GM23338 (cell line): Measurements from ENCODE around the gene VENTX. TPM values are rescaled to one million over a fixed set of nuclear protein-coding genes. Genes with fewer than 3 reads are reported as not detected.

Source experiments
- ATAC-seq: fragments of 200-7000 bp; cut with Tn5 transposase; 3 replicates; pipeline ENCODE4 v1.9.1; 2020
- DNase-seq: peaks from one replicate; pipeline ENCODE4 v3.0.0-alpha.2; 2015; ENCODE audit warnings: low spot score
- H2AFZ ChIP-seq: fragments of 200-600 bp; sonication (generic); 2 replicates; pipeline ENCODE4 v1.8.0; 2016; ENCODE audit warnings: antibody characterized with exemption, mild to moderate bottlenecking, moderate library complexity
- H3F3A ChIP-seq: fragments of 200-600 bp; sonication (generic); replicated peaks from 2 replicates; pipeline ENCODE4 v1.8.0; 2017; ENCODE audit warnings: antibody characterized with exemption, mixed run types, low read depth
- H3K27ac ChIP-seq: fragments of 200-600 bp; sonication (generic); 2 replicates; pipeline ENCODE4 v1.6.1; 2016; ENCODE audit warnings: low read depth
- H3K27me3 ChIP-seq: fragments of 200-600 bp; sonication (generic); 2 replicates; pipeline ENCODE4 v1.8.0; 2016; ENCODE audit warnings: mild to moderate bottlenecking, mixed run types, moderate library complexity; ENCODE audit not compliant: insufficient read depth
- H3K36me3 ChIP-seq: fragments of 200-600 bp; sonication (generic); 2 replicates; pipeline ENCODE4 v1.8.0; 2016; ENCODE audit warnings: mild to moderate bottlenecking; ENCODE audit not compliant: insufficient read depth
- H3K4me1 ChIP-seq: fragments of 200-600 bp; sonication (generic); 2 replicates; pipeline ENCODE4 v1.8.0; 2016; ENCODE audit warnings: mild to moderate bottlenecking, moderate library complexity; ENCODE audit not compliant: insufficient read depth
- H3K4me2 ChIP-seq: fragments of 200-600 bp; sonication (generic); 2 replicates; pipeline ENCODE4 v1.7.1; 2017; ENCODE audit warnings: mixed run types
- H3K4me3 ChIP-seq: fragments of 200-600 bp; sonication (generic); 2 replicates; pipeline ENCODE4 v1.6.1; 2016; ENCODE audit warnings: mixed run types
- H3K79me2 ChIP-seq: fragments of 200-600 bp; sonication (generic); replicated peaks from 2 replicates; pipeline ENCODE4 v1.8.0; 2017; ENCODE audit warnings: mild to moderate bottlenecking; ENCODE audit not compliant: insufficient read depth
- H3K9me2 ChIP-seq: fragments of 200-600 bp; sonication (generic); 2 replicates; pipeline ENCODE4 v1.8.0; 2017; ENCODE audit not compliant: insufficient read depth
- H4K20me1 ChIP-seq: fragments of 200-600 bp; sonication (generic); replicated peaks from 2 replicates; pipeline ENCODE4 v1.8.0; 2017; ENCODE audit warnings: mild to moderate bottlenecking; ENCODE audit not compliant: insufficient read depth
- H3K27ac Mint-ChIP-seq: 2 replicates; pipeline ENCODE4 v1.8.0; 2020; ENCODE audit warnings: inconsistent platforms, mild to moderate bottlenecking, moderate library complexity, mixed read lengths
- H3K27me3 Mint-ChIP-seq: 3 replicates; pipeline ENCODE4 v1.8.0; 2022; ENCODE audit warnings: low read depth, mild to moderate bottlenecking, moderate library complexity, mixed read lengths, inconsistent platforms; ENCODE audit not compliant: insufficient read depth, poor library complexity
- H3K36me3 Mint-ChIP-seq: 3 replicates; pipeline ENCODE4 v1.8.0; 2021; ENCODE audit warnings: low read depth, mild to moderate bottlenecking, inconsistent platforms, moderate library complexity, mixed read lengths
- H3K4me1 Mint-ChIP-seq: 3 replicates; pipeline ENCODE4 v1.8.0; 2020; ENCODE audit warnings: mild to moderate bottlenecking, inconsistent platforms, mixed read lengths
- H3K4me3 Mint-ChIP-seq: 3 replicates; pipeline ENCODE4 v1.8.0; 2021; ENCODE audit warnings: moderate library complexity, mild to moderate bottlenecking, inconsistent platforms, mixed read lengths
- H3K9me3 Mint-ChIP-seq: 3 replicates; pipeline ENCODE4 v1.8.0; 2020; ENCODE audit warnings: moderate library complexity, mild to moderate bottlenecking, inconsistent platforms, mixed read lengths
- EZH2 ChIP-seq: fragments of 200-600 bp; sonication (generic); IDR thresholded peaks from one replicate; pipeline ENCODE4 v1.8.0; 2017; ENCODE audit warnings: antibody characterized with exemption, mild to moderate bottlenecking, low read depth; ENCODE audit not compliant: unreplicated experiment
- EZH2phosphoT487 ChIP-seq: fragments of 200-600 bp; sonication (generic); IDR thresholded peaks from one replicate; pipeline ENCODE4 v1.8.1; 2018; ENCODE audit warnings: antibody characterized with exemption; ENCODE audit not compliant: unreplicated experiment
- NANOG ChIP-seq: IDR thresholded peaks from 2 replicates; pipeline ENCODE4 v1.6.1; 2016; ENCODE audit warnings: antibody characterized with exemption, borderline replicate concordance
- POLR2AphosphoS5 ChIP-seq: IDR thresholded peaks from 2 replicates; pipeline ENCODE4 v1.6.1; 2016; ENCODE audit warnings: antibody characterized with exemption, low read depth
- STAT1 ChIP-seq: IDR thresholded peaks from one replicate; pipeline ENCODE4 v1.6.1; 2016; ENCODE audit warnings: antibody characterized with exemption; ENCODE audit not compliant: unreplicated experiment
- ZNF331 ChIP-seq: fragments of 250-450 bp; sonication (Bioruptor Pico); IDR thresholded peaks from 2 replicates; pipeline ENCODE4 v1.5.0; 2020; ENCODE audit warnings: low read depth, mild to moderate bottlenecking, moderate library complexity
- polyA plus RNA-seq: library from polyadenylated mRNA; unstranded; fragments of >200 nt; fragmentation: Nextera tagmentation; extraction: Ambion mirVana; gene quantifications from 2 replicates; pipeline ENCODE4 v1.2.1, GENCODE V29; 2016
- total RNA-seq: library from RNA; depleted of rRNA; stranded (reverse); fragments of >200 nt; shearing (Covaris generic); gene quantifications from 2 replicates; pipeline ENCODE4 v1.2.3, GENCODE V29; 2014
- TF ChIP-seq, protein P1 (sequence below): fragments of 250-450 bp; sonication (Bioruptor Pico); IDR thresholded peaks from 2 replicates; pipeline ENCODE4 v1.5.0; 2020; ENCODE audit warnings: mild to moderate bottlenecking, moderate library complexity

VENTX gene
- total and polyA plus RNA-seq, 2 experiments from 2014 or later: 4.8 to 8.1 TPM

GRCh38 chr10:133266056-133266795 lies 28.6 kb downstream of the VENTX start (continued):
- TF ChIP-seq, protein P1, sequence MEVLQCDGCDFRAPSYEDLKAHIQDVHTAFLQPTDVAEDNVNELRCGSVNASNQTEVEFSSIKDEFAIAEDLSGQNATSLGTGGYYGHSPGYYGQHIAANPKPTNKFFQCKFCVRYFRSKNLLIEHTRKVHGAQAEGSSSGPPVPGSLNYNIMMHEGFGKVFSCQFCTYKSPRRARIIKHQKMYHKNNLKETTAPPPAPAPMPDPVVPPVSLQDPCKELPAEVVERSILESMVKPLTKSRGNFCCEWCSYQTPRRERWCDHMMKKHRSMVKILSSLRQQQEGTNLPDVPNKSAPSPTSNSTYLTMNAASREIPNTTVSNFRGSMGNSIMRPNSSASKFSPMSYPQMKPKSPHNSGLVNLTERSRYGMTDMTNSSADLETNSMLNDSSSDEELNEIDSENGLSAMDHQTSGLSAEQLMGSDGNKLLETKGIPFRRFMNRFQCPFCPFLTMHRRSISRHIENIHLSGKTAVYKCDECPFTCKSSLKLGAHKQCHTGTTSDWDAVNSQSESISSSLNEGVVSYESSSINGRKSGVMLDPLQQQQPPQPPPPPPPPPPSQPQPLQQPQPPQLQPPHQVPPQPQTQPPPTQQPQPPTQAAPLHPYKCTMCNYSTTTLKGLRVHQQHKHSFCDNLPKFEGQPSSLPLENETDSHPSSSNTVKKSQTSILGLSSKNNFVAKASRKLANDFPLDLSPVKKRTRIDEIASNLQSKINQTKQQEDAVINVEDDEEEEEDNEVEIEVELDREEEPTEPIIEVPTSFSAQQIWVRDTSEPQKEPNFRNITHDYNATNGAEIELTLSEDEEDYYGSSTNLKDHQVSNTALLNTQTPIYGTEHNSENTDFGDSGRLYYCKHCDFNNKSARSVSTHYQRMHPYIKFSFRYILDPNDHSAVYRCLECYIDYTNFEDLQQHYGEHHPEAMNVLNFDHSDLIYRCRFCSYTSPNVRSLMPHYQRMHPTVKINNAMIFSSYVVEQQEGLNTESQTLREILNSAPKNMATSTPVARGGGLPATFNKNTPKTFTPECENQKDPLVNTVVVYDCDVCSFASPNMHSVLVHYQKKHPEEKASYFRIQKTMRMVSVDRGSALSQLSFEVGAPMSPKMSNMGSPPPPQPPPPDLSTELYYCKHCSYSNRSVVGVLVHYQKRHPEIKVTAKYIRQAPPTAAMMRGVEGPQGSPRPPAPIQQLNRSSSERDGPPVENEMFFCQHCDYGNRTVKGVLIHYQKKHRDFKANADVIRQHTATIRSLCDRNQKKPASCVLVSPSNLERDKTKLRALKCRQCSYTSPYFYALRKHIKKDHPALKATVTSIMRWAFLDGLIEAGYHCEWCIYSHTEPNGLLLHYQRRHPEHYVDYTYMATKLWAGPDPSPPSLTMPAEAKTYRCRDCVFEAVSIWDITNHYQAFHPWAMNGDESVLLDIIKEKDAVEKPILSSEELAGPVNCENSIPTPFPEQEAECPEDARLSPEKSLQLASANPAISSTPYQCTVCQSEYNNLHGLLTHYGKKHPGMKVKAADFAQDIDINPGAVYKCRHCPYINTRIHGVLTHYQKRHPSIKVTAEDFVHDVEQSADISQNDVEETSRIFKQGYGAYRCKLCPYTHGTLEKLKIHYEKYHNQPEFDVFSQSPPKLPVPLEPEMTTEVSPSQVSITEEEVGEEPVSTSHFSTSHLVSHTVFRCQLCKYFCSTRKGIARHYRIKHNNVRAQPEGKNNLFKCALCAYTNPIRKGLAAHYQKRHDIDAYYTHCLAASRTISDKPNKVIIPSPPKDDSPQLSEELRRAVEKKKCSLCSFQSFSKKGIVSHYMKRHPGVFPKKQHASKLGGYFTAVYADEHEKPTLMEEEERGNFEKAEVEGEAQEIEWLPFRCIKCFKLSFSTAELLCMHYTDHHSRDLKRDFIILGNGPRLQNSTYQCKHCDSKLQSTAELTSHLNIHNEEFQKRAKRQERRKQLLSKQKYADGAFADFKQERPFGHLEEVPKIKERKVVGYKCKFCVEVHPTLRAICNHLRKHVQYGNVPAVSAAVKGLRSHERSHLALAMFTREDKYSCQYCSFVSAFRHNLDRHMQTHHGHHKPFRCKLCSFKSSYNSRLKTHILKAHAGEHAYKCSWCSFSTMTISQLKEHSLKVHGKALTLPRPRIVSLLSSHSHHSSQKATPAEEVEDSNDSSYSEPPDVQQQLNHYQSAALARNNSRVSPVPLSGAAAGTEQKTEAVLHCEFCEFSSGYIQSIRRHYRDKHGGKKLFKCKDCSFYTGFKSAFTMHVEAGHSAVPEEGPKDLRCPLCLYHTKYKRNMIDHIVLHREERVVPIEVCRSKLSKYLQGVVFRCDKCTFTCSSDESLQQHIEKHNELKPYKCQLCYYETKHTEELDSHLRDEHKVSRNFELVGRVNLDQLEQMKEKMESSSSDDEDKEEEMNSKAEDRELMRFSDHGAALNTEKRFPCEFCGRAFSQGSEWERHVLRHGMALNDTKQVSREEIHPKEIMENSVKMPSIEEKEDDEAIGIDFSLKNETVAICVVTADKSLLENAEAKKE (CRISPR knock-in tag): no peak
- TF ChIP-seq STAT1 (no peak), NANOG (no peak), EZH2 (no peak), ZNF331 (no peak)

DNA sequence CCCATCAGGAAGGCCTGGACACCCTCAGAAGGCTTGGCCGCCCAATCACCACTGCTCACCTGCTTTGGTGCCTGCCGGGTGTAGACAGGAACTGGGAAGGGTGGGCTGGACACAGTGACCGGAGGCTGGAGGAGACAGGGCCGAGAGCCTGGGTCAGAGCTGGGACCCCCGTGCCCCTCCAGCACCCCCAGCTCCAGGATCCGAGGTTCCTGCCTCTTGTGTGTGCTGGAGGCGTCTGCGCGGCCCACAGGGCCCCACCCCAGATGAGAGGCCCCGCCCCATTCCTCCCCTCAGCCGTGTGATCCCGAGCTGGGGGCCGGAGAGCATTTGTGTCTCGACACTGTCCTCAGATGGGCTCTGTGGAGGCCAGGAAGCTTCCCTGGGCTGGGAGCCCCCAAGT lies 29.6 kb downstream of the VENTX start:
- peaks cover 2% of the 10 kb centered on the region; the same call in 1 of the 2 replicates for H3K4me1 ChIP-seq
- peak overlapping the region; percentile 76 for H2AFZ ChIP-seq
- TF ChIP-seq EZH2phosphoT487 (no peak), POLR2AphosphoS5 (no peak), STAT1 (no peak)
- H4K20me1 ChIP-seq: no peaks in the 10 kb centered on the region
- Mint-ChIP-seq H3K4me1 (no peaks in the 10 kb centered on the region; the same call in 1 of the 3 replicates), H3K27me3 (peaks cover 15% of the 10 kb centered on the region), H3K9me3 (no peaks in the 10 kb centered on the region), H3K4me3 (no peak overlapping the region), H3K36me3 (peaks cover 3% of the 10 kb centered on the region; the same call in 1 of the 3 replicates), H3K27ac (no peak overlapping the region)
- H3K79me2 ChIP-seq: no peaks in the 10 kb centered on the region
- H3K4me2 ChIP-seq: no peak overlapping the region
- peak; percentile 31 for ATAC-seq
- no peak overlapping the region for H3K27ac ChIP-seq
- no peaks in the 10 kb centered on the region for H3K9me2 ChIP-seq
- no peak overlapping the region for H3K4me3 ChIP-seq
- no peaks in the 10 kb centered on the region for H3F3A ChIP-seq
- H3K36me3 ChIP-seq: no peaks in the 10 kb centered on the region
- peaks cover 6% of the 10 kb centered on the region for H3K27me3 ChIP-seq
- DNase-seq: no peak
